Right lobe of liver (tissue), 6 donors: ENCODE data around the gene COL28A1. TPM values are rescaled to one million over a fixed set of nuclear protein-coding genes. Genes with fewer than 3 reads are reported as not detected.

Source experiments
- ATAC-seq, 4 donors: fragments of 200-7000 bp; cut with Tn5 transposase; one replicate each; pipeline ENCODE4 v1.9.1; 2020; ENCODE audit warnings: mild to moderate bottlenecking in 4 of 4, moderate library complexity in 4 of 4
- DNase-seq, 3 donors: peaks; one replicate each; pipeline ENCODE4 v3.0.0-alpha.2; 2020
- H3K27ac ChIP-seq, 3 donors: fragments of 200-600 bp; one replicate each; pipeline ENCODE4 v1.8.0; 2022
- H3K27me3 ChIP-seq, 2 donors: fragments of 200-600 bp; one replicate each; pipeline ENCODE4 v1.8.0; 2022
- H3K36me3 ChIP-seq, 4 donors: fragments of 200-600 bp; sonication (generic) in 1 of 4; one replicate each; pipeline versions ENCODE4 v1.5.1 to v1.8.0; 2017 to 2022; ENCODE audit warnings: control low read depth in 1 of 4
- H3K4me1 ChIP-seq, 4 donors: fragments of 200-600 bp; sonication (generic) in 1 of 4; one replicate each; pipeline versions ENCODE4 v1.5.1 to v1.8.0; 2017 to 2022; ENCODE audit warnings: control low read depth in 1 of 4
- H3K4me3 ChIP-seq, 3 donors: fragments of 200-600 bp; one replicate each; pipeline ENCODE4 v1.8.0; 2022
- H3K9me3 ChIP-seq, 4 donors: fragments of 200-600 bp; sonication (generic) in 1 of 4; one replicate each; pipeline versions ENCODE4 v1.5.1 to v1.8.0; 2017 to 2022; ENCODE audit warnings: control low read depth in 1 of 4
- CTCF ChIP-seq, 4 donors: fragments of 200-600 bp in 3 of 4; fragments of 450-650 bp in 1 of 4; IDR thresholded peaks; one replicate each; pipeline versions ENCODE4 v1.5.1 to v1.8.0; 2016 to 2022; ENCODE audit warnings: antibody characterized with exemption in 4 of 4, mild to moderate bottlenecking in 2 of 4
- POLR2A ChIP-seq: fragments of 450-650 bp; IDR thresholded peaks from one replicate; pipeline ENCODE4 v1.6.1; 2017; ENCODE audit warnings: antibody characterized with exemption, mild to moderate bottlenecking
- whole genome bisulfite sequencing: methylation state at CpG from one replicate; pipeline ENCODE4 v1.1.6; 2018; ENCODE audit warnings: low coverage, low lambda C conversion rate; ENCODE audit not compliant: insufficient coverage; ENCODE audit errors: missing lambda C conversion rate; 5-methylcytosine and 5-hydroxymethylcytosine counted together
- intact Hi-C, 2 donors: fragments of 100-400 bp; cut with DNase I; formaldehyde crosslinking; loops; one replicate each; pipeline versions ENCODE4 v1.11.2 to v1.14.1; 2022
- total RNA-seq, 6 experiments: library from RNA; depleted of rRNA in 2 of 6; stranded (reverse); fragments of >200 nt in 2 of 6; fragmentation: NEBNext Ultra II Directional in 3 of 6; extraction: Animal tissue kit (Norgen Biotek cat#: 25700) in 3 of 6; gene quantifications; one replicate each; pipeline versions ENCODE4 v1.1.0 to v1.2.4, GENCODE V29; 2016 to 2023
- donor health status: DM: no; HTN: yes; CAD: no.
- donor health status: DM: no; HTN: no; CAD: no.
- donor health status: DM: no; HTN: no; CAD: no.
- donor health status: DM: no; HTN: yes; CAD: no.
- donor health status: DM: no; HTN: yes; CAD: no.

The COL28A1 gene
- total RNA-seq, 6 experiments from 2014 or later: 0.07 to 0.51 (median 0.34) TPM; not detected in 2

DNA sequence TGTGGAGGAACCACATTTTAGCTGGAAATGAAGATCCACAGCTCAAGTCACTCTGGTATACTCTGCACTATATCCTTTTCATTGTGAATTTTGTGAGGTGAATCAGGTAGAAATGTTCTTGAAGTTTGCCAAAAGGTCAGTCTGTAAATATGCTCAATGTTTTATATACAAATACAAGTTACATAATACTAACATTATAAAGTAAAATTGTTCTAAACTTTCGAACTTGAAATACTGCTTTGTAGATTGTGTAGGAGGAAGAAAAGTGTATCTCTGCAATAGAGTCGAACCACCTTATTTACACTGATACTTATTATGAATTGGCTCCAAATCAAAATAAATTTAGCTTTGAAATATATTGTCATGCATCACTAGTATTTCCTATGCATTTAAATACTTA lies 38.0 kb upstream of the COL28A1 start:
- Histone ChIP-seq H3K9me3 (no peaks in the 10 kb centered on the region), H3K27ac (no peak overlapping the region), H3K36me3 (no peaks in the 10 kb centered on the region), H3K4me1 (peaks cover 0 to 28% (median 2%) of the 10 kb centered on the region in 4 donors), H3K4me3 (no peak overlapping the region), H3K27me3 (no peaks in the 10 kb centered on the region)
- 25% methylated on average over 2 of the region's 2 CpGs for WGBS
- intact Hi-C loops: no loop called here
- ATAC-seq: no peak
- TF ChIP-seq POLR2A: no peak
- TF ChIP-seq CTCF (IDR thresholded peaks at IDR 0.05): no peak
- DNase-seq: no peak

DNA sequence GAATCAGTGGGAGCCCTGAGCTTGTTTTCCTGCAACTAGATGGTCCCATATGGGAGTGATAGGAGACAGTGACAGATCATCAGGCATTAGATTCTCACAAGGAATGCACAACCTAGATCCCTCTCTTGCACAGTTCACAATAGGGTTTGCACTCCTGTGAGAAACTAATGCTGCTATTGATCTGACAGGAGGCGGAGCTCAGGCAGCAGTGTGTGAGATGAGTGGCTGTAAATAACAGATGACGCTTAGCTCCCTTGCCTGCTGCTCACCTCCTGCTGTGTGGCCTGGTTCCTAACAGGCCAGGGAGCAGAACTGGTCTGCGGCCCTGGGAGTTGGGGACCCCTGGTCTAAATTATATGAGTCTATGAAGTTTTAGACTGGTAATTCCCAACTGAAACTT lies 34.9 kb upstream of the COL28A1 start:
- WGBS: 75% methylated on average over 1 of the region's 3 CpGs
- peak in 1 of 3 donors; percentile 51 for DNase-seq
- H3K4me3 ChIP-seq: no peak overlapping the region

GRCh38 chr7:7569615-7570014 lies 33.9 kb upstream of the COL28A1 start:
- Histone ChIP-seq H3K36me3 (no peaks in the 10 kb centered on the region), H3K27ac (peak overlapping the region in 1 of 3 donors; percentile 29), H3K4me1 (peaks cover 0 to 46% (median 2%) of the 10 kb centered on the region in 4 donors), H3K4me3 (no peak overlapping the region), H3K9me3 (no peaks in the 10 kb centered on the region), H3K27me3 (no peaks in the 10 kb centered on the region)
- WGBS: 87% methylated on average over 3 of the region's 3 CpGs
- ATAC-seq (no peak), DNase-seq (no peak)
- TF ChIP-seq CTCF (IDR thresholded peaks at IDR 0.05) (no peak), POLR2A (no peak)
- intact Hi-C loops: no loop called here

More for the DNA sequence above, 34.9 kb upstream of the COL28A1 start:
- intact Hi-C loops: no loop called here
- peaks cover 0 to 45% (median 2%) of the 10 kb centered on the region in 4 donors for H3K4me1 ChIP-seq
- H3K36me3 ChIP-seq: no peaks in the 10 kb centered on the region
- peak overlapping the region in 1 of 3 donors; percentile 1 for H3K27ac ChIP-seq
- no peak for TF ChIP-seq CTCF (IDR thresholded peaks at IDR 0.05)
- TF ChIP-seq POLR2A: no peak
- H3K9me3 ChIP-seq: no peaks in the 10 kb centered on the region
- ATAC-seq: peak in 2 of 4 donors; percentile 6 to 16
- H3K27me3 ChIP-seq: no peaks in the 10 kb centered on the region

DNA sequence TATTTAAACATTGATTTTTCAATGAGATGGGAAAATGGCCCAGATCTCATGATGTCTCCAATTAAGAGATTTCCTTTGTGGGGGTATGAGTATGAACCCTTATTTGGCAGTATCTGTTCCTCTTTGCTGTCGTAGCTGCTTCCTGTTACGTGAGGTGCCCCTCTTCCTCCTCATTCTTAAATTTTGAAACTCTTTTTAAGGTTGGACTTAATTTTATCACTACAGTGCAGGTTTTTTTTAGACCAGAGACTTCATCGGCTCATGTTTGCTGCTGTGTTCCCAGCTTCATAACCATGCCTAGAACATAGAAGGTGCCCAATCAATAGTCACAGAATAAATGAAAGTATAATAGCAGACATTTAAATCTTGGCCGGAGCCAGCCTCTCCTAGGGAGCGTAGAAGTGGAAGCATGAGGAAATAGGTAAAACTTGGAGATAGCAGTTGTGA lies 33.4 kb upstream of the COL28A1 start:
- WGBS: 40% methylated on average over 5 of the region's 5 CpGs
- Histone ChIP-seq H3K27me3 (no peaks in the 10 kb centered on the region), H3K4me3 (no peak overlapping the region), H3K27ac (peak overlapping the region in 1 of 3 donors; percentile 29), H3K36me3 (no peaks in the 10 kb centered on the region), H3K4me1 (peaks cover 0 to 52% (median 3%) of the 10 kb centered on the region in 4 donors), H3K9me3 (no peaks in the 10 kb centered on the region)
- no peak for DNase-seq
- intact Hi-C loops: no loop called here
- TF ChIP-seq POLR2A: no peak
- no peak for TF ChIP-seq CTCF (IDR thresholded peaks at IDR 0.05)
- no peak for ATAC-seq

GRCh38 chr7:7568553-7568952 lies 32.9 kb upstream of the COL28A1 start:
- Histone ChIP-seq H3K27me3 (no peaks in the 10 kb centered on the region), H3K9me3 (no peaks in the 10 kb centered on the region), H3K4me1 (peaks cover 0 to 53% (median 5%) of the 10 kb centered on the region in 4 donors), H3K4me3 (no peak overlapping the region), H3K36me3 (no peaks in the 10 kb centered on the region), H3K27ac (peak overlapping the region in 1 of 3 donors; percentile 29)
- WGBS: 72% methylated on average over 4 of the region's 4 CpGs
- no peak for ATAC-seq
- intact Hi-C loops: no loop called here
- DNase-seq: no peak
- TF ChIP-seq CTCF (IDR thresholded peaks at IDR 0.05): no peak
- TF ChIP-seq POLR2A: no peak
